Smooth muscle cell (in vitro differentiated cells): ENCODE results near the gene NEURL1. TPM values are rescaled to one million over a fixed set of nuclear protein-coding genes. Genes with fewer than 3 reads are reported as not detected.

Experiments used
- DNase-seq: peaks from one replicate; lab custom pipeline; 2025; ENCODE audit not compliant: unreplicated experiment; lab: John Stamatoyannopoulos, UW
- H2AFZ ChIP-seq: fragments of 200-600 bp; sonication (generic); 2 replicates; pipeline ENCODE4 v1.6.0; 2016; ENCODE audit warnings: antibody characterized with exemption, low read depth, mild to moderate bottlenecking
- H3F3A ChIP-seq: fragments of 200-600 bp; sonication (generic); 2 replicates; pipeline ENCODE4 v1.6.0; 2017; ENCODE audit warnings: antibody characterized with exemption, low read depth
- H3K27ac ChIP-seq: fragments of 200-600 bp; sonication (generic); 2 replicates; pipeline ENCODE4 v1.5.1; 2016; ENCODE audit warnings: low read depth, mild to moderate bottlenecking
- H3K27me3 ChIP-seq: fragments of 200-600 bp; sonication (generic); 2 replicates; pipeline ENCODE4 v1.6.1; 2016; ENCODE audit warnings: low read depth, mild to moderate bottlenecking
- H3K36me3 ChIP-seq: fragments of 200-600 bp; sonication (generic); 2 replicates; pipeline ENCODE4 v1.5.1; 2016; ENCODE audit warnings: low read depth
- H3K4me1 ChIP-seq: fragments of 200-600 bp; sonication (generic); 2 replicates; pipeline ENCODE4 v1.5.1; 2016; ENCODE audit warnings: low read depth
- H3K4me2 ChIP-seq: fragments of 200-600 bp; sonication (generic); 2 replicates; pipeline ENCODE4 v1.6.0; 2016; ENCODE audit warnings: mild to moderate bottlenecking
- H3K4me3 ChIP-seq: fragments of 200-600 bp; sonication (generic); 2 replicates; pipeline ENCODE4 v1.5.1; 2016; ENCODE audit warnings: mild to moderate bottlenecking
- H3K79me2 ChIP-seq: fragments of 200-600 bp; sonication (generic); 2 replicates; pipeline ENCODE4 v1.6.0; 2016; ENCODE audit warnings: low read depth, mild to moderate bottlenecking
- H3K9ac ChIP-seq: fragments of 200-600 bp; sonication (generic); 2 replicates; pipeline ENCODE4 v1.6.0; 2016; ENCODE audit warnings: low read depth
- H3K9me3 ChIP-seq: fragments of 200-600 bp; sonication (generic); replicated peaks from 2 replicates; pipeline ENCODE4 v1.5.1; 2016; ENCODE audit warnings: low read depth
- H4K20me1 ChIP-seq: fragments of 200-600 bp; sonication (generic); 2 replicates; pipeline ENCODE4 v1.6.0; 2016; ENCODE audit warnings: low read depth
- CTCF ChIP-seq: fragments of 200-600 bp; sonication (generic); IDR thresholded peaks from 2 replicates; pipeline ENCODE4 v1.5.1; 2017; ENCODE audit warnings: borderline replicate concordance, mild to moderate bottlenecking, antibody characterized with exemption; ENCODE audit not compliant: insufficient read depth, poor library complexity, severe bottlenecking
- WGBS: methylation state at CpG from one replicate; pipeline ENCODE4 v1.1.7; 2016; ENCODE audit warnings: low lambda C conversion rate; 5-methylcytosine and 5-hydroxymethylcytosine counted together
- polyA plus RNA-seq: library from polyadenylated mRNA; unstranded; fragments of >200 nt; fragmentation: Nextera tagmentation; extraction: Ambion mirVana; gene quantifications from 2 replicates; pipeline ENCODE4 v1.2.1, GENCODE V29; 2016
- total RNA-seq: library from RNA; depleted of rRNA; stranded (reverse); fragments of >200 nt; gene quantifications from 2 replicates; pipeline ENCODE4 v1.2.3, GENCODE V29; 2014

NEURL1 gene
- total and polyA plus RNA-seq, 2 experiments from 2014 or later = 0.04 to 0.91 TPM

DNA sequence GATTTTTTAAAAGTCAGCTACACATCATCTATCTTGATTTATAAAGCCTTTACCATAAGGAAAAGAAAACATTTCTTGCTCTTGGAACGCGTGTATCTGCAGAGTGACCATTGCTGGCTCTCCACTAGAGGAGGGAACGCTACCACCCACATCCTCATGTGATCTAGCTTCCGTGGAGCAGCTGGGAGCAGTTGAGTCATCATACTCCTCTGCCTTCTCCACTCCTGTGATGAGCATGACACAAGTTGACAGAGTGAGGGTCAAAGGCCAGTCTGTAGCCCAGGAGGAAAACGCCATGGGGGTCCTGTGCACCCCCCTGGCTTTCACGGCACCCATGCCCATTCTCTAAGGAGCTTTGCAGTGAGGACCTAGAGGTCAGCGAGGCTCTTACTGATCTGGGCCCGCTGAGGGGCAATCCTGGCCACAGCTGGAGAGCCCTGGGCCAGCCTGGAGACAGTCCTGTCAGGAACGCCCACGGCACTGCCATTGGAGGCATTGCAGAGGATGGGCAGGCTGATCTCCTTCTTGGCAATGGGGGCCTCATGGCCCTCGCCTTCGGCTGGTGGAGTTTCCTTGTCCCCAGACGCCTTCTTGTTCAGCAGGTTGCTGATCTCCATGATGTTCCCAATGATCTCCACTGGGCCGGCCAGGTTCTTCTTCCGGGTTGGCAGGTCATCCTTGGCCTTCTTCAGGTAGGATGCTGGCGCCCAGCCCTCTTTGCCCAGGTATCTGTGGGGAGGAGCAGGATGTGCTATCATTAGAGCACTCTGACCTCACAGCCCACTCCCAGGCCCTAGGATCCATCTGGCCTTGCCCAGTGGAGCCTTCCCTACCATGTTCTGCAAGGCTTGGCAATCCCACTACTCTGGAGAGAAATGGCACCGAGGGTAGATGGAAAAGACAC lies 119.2 kb downstream of the NEURL1 start:
- H3K4me2 ChIP-seq = peak overlapping the region; percentile 35
- no peak for DNase-seq
- no peaks in the 10 kb centered on the region for H3K79me2 ChIP-seq
- H3K9ac ChIP-seq = no peak overlapping the region
- WGBS = 73% methylated on average over 17 of the region's 17 CpGs
- no peaks in the 10 kb centered on the region for H3F3A ChIP-seq
- peaks cover 13% of the 10 kb centered on the region for H3K4me1 ChIP-seq
- H3K4me3 ChIP-seq = no peak overlapping the region
- H3K27ac ChIP-seq = peak overlapping the region; percentile 84
- H3K36me3 ChIP-seq = no peaks in the 10 kb centered on the region
- H3K9me3 ChIP-seq = no peaks in the 10 kb centered on the region
- H2AFZ ChIP-seq = no peak overlapping the region
- H4K20me1 ChIP-seq = no peaks in the 10 kb centered on the region
- no peak for TF ChIP-seq CTCF
- H3K27me3 ChIP-seq = no peaks in the 10 kb centered on the region

- H3K9me3 ChIP-seq = no peaks in the 10 kb centered on the region
- H3K9ac ChIP-seq = no peak overlapping the region
- no peaks in the 10 kb centered on the region for H3K27me3 ChIP-seq
- 100% methylated on average over 2 of the region's 2 CpGs for WGBS
- H2AFZ ChIP-seq = no peak overlapping the region
- no peak for DNase-seq
- H3F3A ChIP-seq = no peaks in the 10 kb centered on the region
- no peak overlapping the region for H3K4me3 ChIP-seq
- TF ChIP-seq CTCF = no peak
- no peak overlapping the region for H3K4me2 ChIP-seq
- H3K79me2 ChIP-seq = no peaks in the 10 kb centered on the region
- H3K27ac ChIP-seq = peak overlapping the region; percentile 84
- no peaks in the 10 kb centered on the region for H3K36me3 ChIP-seq
- no peaks in the 10 kb centered on the region for H4K20me1 ChIP-seq
- H3K4me1 ChIP-seq = peaks cover 14% of the 10 kb centered on the region
Measured at GRCh38 chr10:103613616-103614015, 120.1 kb downstream of the NEURL1 start.

- H3K36me3 ChIP-seq = no peaks in the 10 kb centered on the region
- no peak for TF ChIP-seq CTCF
- H3K27ac ChIP-seq = peak overlapping the region; percentile 74
- peak overlapping the region; percentile 19 for H3K9ac ChIP-seq
- H3K4me3 ChIP-seq = no peak overlapping the region
- H3K4me1 ChIP-seq = peaks cover 19% of the 10 kb centered on the region
- no peak for DNase-seq
- no peaks in the 10 kb centered on the region for H3K27me3 ChIP-seq
- 71% methylated on average over 14 of the region's 14 CpGs for WGBS
- H3F3A ChIP-seq = peaks cover 7% of the 10 kb centered on the region
- no peaks in the 10 kb centered on the region for H4K20me1 ChIP-seq
- H2AFZ ChIP-seq = no peak overlapping the region
- no peaks in the 10 kb centered on the region for H3K9me3 ChIP-seq
- no peaks in the 10 kb centered on the region for H3K79me2 ChIP-seq
- peak overlapping the region; percentile 47 for H3K4me2 ChIP-seq
Measured at GRCh38 chr10:103614306-103615158, 121.0 kb downstream of the NEURL1 start.
